PC-3 (cell line): ENCODE measurements around the gene CCDC154. TPM values are rescaled to one million over a fixed set of nuclear protein-coding genes. Genes with fewer than 3 reads are reported as not detected.

ENCODE experiments used
- ATAC-seq: fragments of 200-7000 bp; cut with Tn5 transposase; 2 replicates; pipeline ENCODE4 v1.9.1; 2020; ENCODE audit warnings: mild to moderate bottlenecking, moderate library complexity
- BruUV-seq: library from RNA; stranded (reverse); fragments of 400-500 nt; replicated peaks from 2 replicates; lab custom pipeline; 2021; lab: Mats Ljungman, UMichigan
- CTCF ChIA-PET: fragments of 300-600 bp; sonication (Branson Sonifier 250); formaldehyde crosslinking; loops from one replicate; lab custom pipeline; 2022; ENCODE audit warnings: antibody characterized with exemption; lab: Charles Lee
- POLR2A ChIA-PET: fragments of 300-600 bp; sonication (Branson Sonifier 250); formaldehyde crosslinking; loops from one replicate; lab custom pipeline; 2022; ENCODE audit warnings: antibody characterized with exemption; ENCODE audit not compliant: unreplicated experiment; lab: Charles Lee
- DNase-seq: peaks from one replicate; pipeline ENCODE4 v3.0.0-alpha.2; 2015
- H2AFZ ChIP-seq: fragments of 300-600 bp; sonication (generic); 2 replicates; pipeline ENCODE4 v1.6.0; 2016; ENCODE audit warnings: antibody characterized with exemption, low read length
- H3F3A ChIP-seq: fragments of 300-600 bp; sonication (generic); one replicate; pipeline ENCODE4 v1.6.0; 2017; ENCODE audit warnings: antibody characterized with exemption, low read length, control low read depth, mild to moderate bottlenecking; ENCODE audit not compliant: unreplicated experiment
- H3K27ac ChIP-seq: fragments of 300-600 bp; sonication (generic); 2 replicates; pipeline ENCODE4 v1.5.1; 2016; ENCODE audit warnings: mild to moderate bottlenecking, low read length
- H3K27me3 ChIP-seq: fragments of 300-600 bp; sonication (generic); 2 replicates; pipeline ENCODE4 v1.6.1; 2016; ENCODE audit warnings: low read length, mixed read lengths
- H3K36me3 ChIP-seq: fragments of 300-600 bp; sonication (generic); 2 replicates; pipeline ENCODE4 v1.6.1; 2016; ENCODE audit warnings: low read depth, mixed run types, low read length, mixed read lengths
- H3K4me1 ChIP-seq: fragments of 300-600 bp; sonication (generic); 2 replicates; pipeline ENCODE4 v1.5.1; 2016; ENCODE audit warnings: low read length; ENCODE audit not compliant: insufficient read depth
- H3K4me2 ChIP-seq: fragments of 300-600 bp; sonication (generic); 2 replicates; pipeline ENCODE4 v1.6.0; 2016; ENCODE audit warnings: low read length
- H3K4me3 ChIP-seq: fragments of 300-600 bp; sonication (generic); 2 replicates; pipeline ENCODE4 v1.5.1; 2016; ENCODE audit warnings: mild to moderate bottlenecking, low read length, mixed read lengths
- H3K79me2 ChIP-seq: fragments of 300-600 bp; sonication (generic); 2 replicates; pipeline ENCODE4 v1.6.1; 2017; ENCODE audit warnings: low read length, mixed read lengths
- H3K9ac ChIP-seq: fragments of 300-600 bp; sonication (generic); 2 replicates; pipeline ENCODE4 v1.6.0; 2016; ENCODE audit warnings: mild to moderate bottlenecking, low read length
- H3K9me2 ChIP-seq: fragments of 300-600 bp; sonication (generic); replicated peaks from 2 replicates; pipeline ENCODE4 v1.6.1; 2016; ENCODE audit warnings: mixed run types, low read length, mixed read lengths
- H3K9me3 ChIP-seq: fragments of 300-600 bp; sonication (generic); 2 replicates; pipeline ENCODE4 v1.6.1; 2016; ENCODE audit warnings: low read length, mixed read lengths
- H4K20me1 ChIP-seq: fragments of 300-600 bp; sonication (generic); 2 replicates; pipeline ENCODE4 v1.6.1; 2016; ENCODE audit warnings: low read length, mixed read lengths
- CTCF ChIP-seq: fragments of 300-600 bp; sonication (generic); conservative IDR thresholded peaks from 2 replicates; pipeline ENCODE4 v1.5.1; 2017; ENCODE audit warnings: antibody characterized with exemption, low read depth, mild to moderate bottlenecking, low read length
- EZH2 ChIP-seq: fragments of 300-600 bp; sonication (generic); IDR thresholded peaks from one replicate; pipeline ENCODE4 v1.6.1; 2017; ENCODE audit warnings: antibody characterized with exemption, mild to moderate bottlenecking, low read length; ENCODE audit not compliant: unreplicated experiment
- EZH2phosphoT487 ChIP-seq: fragments of 300-600 bp; sonication (generic); IDR thresholded peaks from 2 replicates; pipeline ENCODE4 v1.6.1; 2018; ENCODE audit warnings: mild to moderate bottlenecking, antibody characterized with exemption, low read length, borderline replicate concordance
- intact Hi-C: fragments of 100-400 bp; cut with micrococcal nuclease; formaldehyde crosslinking; loops from 2 replicates; pipeline ENCODE4 v1.9.0; 2023
- total RNA-seq: library from RNA; depleted of rRNA; stranded (reverse); fragments of >200 nt; gene quantifications from 2 replicates; pipeline ENCODE4 v1.2.3, GENCODE V29; 2014

CCDC154 gene
- total RNA-seq, 1 experiment from 2014 or later = not detected

DNA sequence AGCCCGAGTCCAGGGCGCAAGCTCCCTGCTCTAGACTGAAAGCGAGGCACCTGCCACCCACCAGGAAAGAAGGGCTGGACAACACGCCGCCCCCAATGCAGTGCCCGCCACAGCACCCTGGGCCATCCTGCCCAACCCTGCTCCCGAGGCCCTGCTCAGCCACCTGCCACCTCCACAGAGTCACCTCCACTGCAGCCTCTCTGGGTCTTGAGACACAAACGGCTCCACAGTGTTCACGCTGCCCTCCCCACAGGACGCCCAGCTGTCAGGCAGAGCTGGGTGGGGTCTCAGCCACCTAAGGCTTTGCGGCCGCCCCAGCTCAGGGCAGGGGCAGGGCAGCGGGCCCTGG, 21.2 kb upstream of the CCDC154 start:
- Histone ChIP-seq H3K9ac (no peak overlapping the region), H4K20me1 (no peaks in the 10 kb centered on the region), H3K9me2 (no peaks in the 10 kb centered on the region), H3K4me3 (no peak overlapping the region), H3K4me1 (no peaks in the 10 kb centered on the region; the same call in 1 of the 2 replicates), H3K27ac (no peak overlapping the region), H3K4me2 (no peak overlapping the region), H3K9me3 (no peaks in the 10 kb centered on the region), H3F3A (no peaks in the 10 kb centered on the region), H3K36me3 (no peaks in the 10 kb centered on the region), H3K79me2 (peaks cover 17% of the 10 kb centered on the region; the same call in 1 of the 2 replicates), H3K27me3 (no peaks in the 10 kb centered on the region), H2AFZ (no peak overlapping the region)
- TF ChIP-seq EZH2phosphoT487 (no peak), CTCF (no peak), EZH2 (no peak)
- no peak for DNase-seq
- CTCF ChIA-PET = no interaction called here
- ATAC-seq = no peak
- POLR2A ChIA-PET = no interaction called here
- no TSS peak for BruUV-seq
- intact Hi-C loops = no loop called here

DNA sequence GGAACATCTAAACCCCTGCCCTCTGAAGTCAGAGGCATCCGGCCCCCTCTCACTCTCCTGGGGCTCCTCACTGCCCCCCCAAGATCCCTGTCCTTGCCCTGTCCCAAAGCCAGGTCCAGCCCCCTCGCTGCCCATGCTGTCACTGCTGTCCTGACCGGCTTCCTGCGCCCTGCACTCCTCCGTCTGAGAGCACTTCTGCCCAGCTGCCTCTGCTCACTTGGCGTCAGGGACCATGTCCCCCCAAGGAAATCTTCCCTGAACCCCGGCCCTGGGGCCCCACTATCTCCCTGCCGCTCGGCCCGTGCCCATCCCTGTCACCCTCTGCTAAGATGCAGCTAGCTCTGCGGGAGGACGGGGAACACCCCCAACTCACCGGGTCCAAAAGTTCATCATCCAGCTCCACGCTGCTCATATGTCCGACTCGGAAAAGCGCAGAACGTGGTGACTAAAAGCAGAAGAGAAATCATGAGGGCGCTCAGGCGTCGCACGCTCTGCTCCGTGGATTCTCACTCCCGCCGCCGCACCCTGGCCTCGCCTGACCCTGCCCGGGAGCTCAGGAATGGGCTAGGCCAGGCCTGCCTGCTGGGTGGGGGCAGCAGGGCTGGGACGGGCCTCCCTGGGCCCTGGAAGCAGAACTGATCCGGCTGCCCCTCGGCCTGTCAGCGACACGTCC, 20.7 kb upstream of the CCDC154 start:
- Histone ChIP-seq H3K27me3 (no peaks in the 10 kb centered on the region), H3K4me3 (no peak overlapping the region), H3F3A (no peaks in the 10 kb centered on the region), H2AFZ (no peak overlapping the region), H3K36me3 (no peaks in the 10 kb centered on the region), H3K9ac (no peak overlapping the region), H4K20me1 (no peaks in the 10 kb centered on the region), H3K9me3 (no peaks in the 10 kb centered on the region), H3K27ac (no peak overlapping the region), H3K4me1 (no peaks in the 10 kb centered on the region; the same call in 1 of the 2 replicates), H3K79me2 (peaks cover 16% of the 10 kb centered on the region; the same call in 1 of the 2 replicates), H3K4me2 (no peak overlapping the region), H3K9me2 (no peaks in the 10 kb centered on the region)
- intact Hi-C loops = no loop called here
- ChIA-PET POLR2A (no interaction called here), CTCF (no interaction called here)
- TF ChIP-seq EZH2 (no peak), EZH2phosphoT487 (no peak), CTCF (no peak)
- no peak for ATAC-seq
- DNase-seq = no peak
- no TSS peak for BruUV-seq

DNA sequence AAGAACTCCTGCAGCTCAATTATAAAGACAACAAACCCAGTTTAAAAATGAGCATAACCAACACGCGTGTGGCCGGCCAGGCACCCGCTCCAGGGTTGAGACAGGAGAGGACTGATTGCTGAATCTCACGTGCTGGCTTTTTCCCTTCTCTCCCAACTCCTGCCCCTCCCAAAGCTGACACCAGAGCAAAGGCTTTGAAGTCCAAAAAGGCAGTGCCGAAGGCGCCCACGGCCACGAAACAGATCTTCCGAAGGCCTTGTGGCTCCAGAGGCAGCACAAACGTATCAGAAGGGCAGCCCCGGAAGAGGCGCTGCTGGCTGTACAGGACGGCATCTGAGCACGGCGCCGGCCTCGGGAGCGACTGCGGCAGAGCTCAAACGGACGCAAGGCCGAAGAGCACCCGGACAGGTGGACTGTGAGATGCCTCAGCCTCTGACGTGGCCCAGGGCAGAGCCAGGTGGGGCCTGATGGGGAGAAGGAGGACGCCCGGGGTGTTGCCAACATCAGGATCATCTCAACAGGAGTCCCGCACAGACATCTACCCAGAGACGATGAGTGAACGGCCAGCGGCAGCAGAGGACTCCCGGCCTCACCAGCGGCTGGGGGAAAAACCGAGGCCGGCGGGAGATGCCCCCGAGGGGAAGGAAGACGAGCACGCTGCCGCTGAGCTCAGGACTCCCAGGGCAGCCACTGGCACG, 20.0 kb upstream of the CCDC154 start:
- Histone ChIP-seq H3K4me2 (no peak overlapping the region), H3K27me3 (no peaks in the 10 kb centered on the region), H4K20me1 (no peaks in the 10 kb centered on the region), H3K9me2 (no peaks in the 10 kb centered on the region), H3K36me3 (no peaks in the 10 kb centered on the region), H3K4me3 (no peak overlapping the region), H3F3A (no peaks in the 10 kb centered on the region), H3K4me1 (no peaks in the 10 kb centered on the region; the same call in 1 of the 2 replicates), H3K79me2 (0 out of 2 replicates have a peak, but pooled peaks cover 11% of the 10 kb centered on the region), H3K9me3 (no peaks in the 10 kb centered on the region), H2AFZ (no peak overlapping the region), H3K9ac (no peak overlapping the region), H3K27ac (no peak overlapping the region)
- no TSS peak for BruUV-seq
- ChIA-PET POLR2A (no interaction called here), CTCF (no interaction called here)
- ATAC-seq = no peak
- no peak for DNase-seq
- intact Hi-C loops = no loop called here
- TF ChIP-seq EZH2 (no peak), EZH2phosphoT487 (no peak), CTCF (no peak)
